ENCODE results near the gene GATB.

DNA sequence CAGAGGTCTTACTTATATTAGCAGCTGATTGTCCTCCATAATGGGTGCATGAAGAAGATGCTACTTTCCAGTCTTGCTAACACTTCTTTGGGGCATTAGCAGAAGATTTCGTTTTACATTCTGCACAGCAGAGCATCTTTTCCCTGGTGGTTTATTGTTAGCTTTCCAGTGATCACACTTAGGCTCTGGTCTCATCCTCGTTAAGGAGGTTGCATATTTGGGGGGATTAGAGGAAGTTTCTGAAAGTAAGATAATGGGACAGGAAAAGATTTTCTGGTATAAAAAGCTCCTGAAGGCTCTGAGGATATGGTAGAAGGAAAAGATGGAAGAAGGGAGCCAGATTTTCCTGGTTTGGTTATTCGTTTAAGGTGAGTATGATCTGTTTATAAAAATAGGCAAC lies 134.1 kb downstream of the GATB start:
- TF ChIP-seq, protein P1, sequence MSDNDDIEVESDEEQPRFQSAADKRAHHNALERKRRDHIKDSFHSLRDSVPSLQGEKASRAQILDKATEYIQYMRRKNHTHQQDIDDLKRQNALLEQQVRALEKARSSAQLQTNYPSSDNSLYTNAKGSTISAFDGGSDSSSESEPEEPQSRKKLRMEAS (IDR thresholded peaks at IDR 0.05; ENCODE audit: low read depth, low read length), result no peak
- TF ChIP-seq CTCF (IDR thresholded peaks at IDR 0.05; ENCODE audit: low read depth, low read length) (no peak), POLR2A (IDR thresholded peaks at IDR 0.05; ENCODE audit: extremely low read depth, insufficient read length) (no peak), MYC (IDR thresholded peaks at IDR 0.05; ENCODE audit: low read depth, low read length) (no peak)

Data from NB4 (cell line).